Prostate gland (tissue), 2 donors: ENCODE data around the gene RSPH1. TPM values are rescaled to one million over a fixed set of nuclear protein-coding genes. Genes with fewer than 3 reads are reported as not detected.

ENCODE experiments used
- DNase-seq: peaks from one replicate; pipeline ENCODE4 v3.0.0-alpha.2; 2019; ENCODE audit warnings: low spot score
- H3K27ac ChIP-seq, 2 donors: fragments of 200-600 bp; sonication (generic); 2 replicates each; pipeline ENCODE4 v1.5.1; 2017 to 2019
- H3K27me3 ChIP-seq: fragments of 200-600 bp; sonication (generic); replicated peaks from 2 replicates; pipeline ENCODE4 v1.5.1; 2019; ENCODE audit not compliant: insufficient read depth
- H3K36me3 ChIP-seq, 2 donors: fragments of 200-600 bp; sonication (generic); 1 replicate in 1 of 2; 2 replicates in 1 of 2; pipeline versions ENCODE4 v1.5.1 to v1.8.1; 2017 to 2019
- H3K4me1 ChIP-seq: fragments of 200-600 bp; sonication (generic); replicated peaks from 2 replicates; pipeline ENCODE4 v1.5.1; 2019
- H3K4me3 ChIP-seq, 2 donors: fragments of 200-600 bp; sonication (generic); 2 replicates each; pipeline ENCODE4 v1.5.1; 2017 to 2019
- H3K9me3 ChIP-seq: fragments of 200-600 bp; sonication (generic); 2 replicates; pipeline ENCODE4 v1.5.1; 2017
- POLR2A ChIP-seq: fragments of 450-650 bp; IDR thresholded peaks from one replicate; pipeline ENCODE4 v1.6.1; 2016; ENCODE audit warnings: antibody characterized with exemption, mild to moderate bottlenecking
- POLR2AphosphoS5 ChIP-seq: sonication (generic); formaldehyde crosslinking; IDR thresholded peaks from one replicate; pipeline ENCODE4 v1.6.1; 2017; ENCODE audit warnings: antibody characterized with exemption
- WGBS: methylation state at CpG from one replicate; pipeline ENCODE4 v1.1.5; 2018; 5-methylcytosine and 5-hydroxymethylcytosine counted together
- intact Hi-C: fragments of 100-400 bp; cut with DNase I; formaldehyde crosslinking; loops from one replicate; pipeline ENCODE4 v1.14.2; 2022
- total RNA-seq, 2 donors: library from RNA; depleted of rRNA; stranded (reverse); fragments of >200 nt; gene quantifications; one replicate each; pipeline ENCODE4 v1.1.0, GENCODE V29; 2016
- TF ChIP-seq, protein P1 (sequence below), 4 experiments: fragments of 200-600 bp in 2 of 4; fragments of 450-650 bp in 2 of 4; sonication (generic) in 2 of 4; IDR thresholded peaks; 1 replicate in 3 of 4; 2 replicates in 1 of 4; pipeline ENCODE4 v1.5.1; 2016 to 2019; ENCODE audit warnings: antibody characterized with exemption in 4 of 4, mild to moderate bottlenecking in 2 of 4, moderate library complexity in 2 of 4

Gene RSPH1
- total RNA-seq, 2 donors from 2014 or later: 1.6 to 2.6 TPM

DNA sequence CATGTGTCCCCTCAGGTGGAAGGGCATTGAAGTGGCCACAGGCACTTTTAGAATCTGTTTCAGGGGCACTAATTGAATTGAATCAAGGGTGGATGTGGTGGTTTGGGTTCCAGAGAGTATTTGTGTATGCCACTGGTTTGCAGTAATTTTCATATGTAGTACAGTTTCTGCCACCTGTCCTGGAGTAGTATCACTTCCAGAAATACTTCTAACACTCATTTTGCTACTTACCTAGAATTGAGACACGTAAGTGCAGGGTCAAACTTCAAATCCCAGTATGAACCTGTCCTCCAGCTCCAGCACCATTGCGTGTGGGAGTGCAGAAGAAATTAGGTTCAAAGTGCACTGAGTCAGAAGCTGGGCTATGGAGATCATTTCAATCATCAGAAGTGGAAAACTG is 26.8 kb downstream of the RSPH1 start:
- peaks cover 17% of the 10 kb centered on the region for H3K4me1 ChIP-seq
- no peaks in the 10 kb centered on the region for H3K27me3 ChIP-seq
- peak overlapping the region; percentile 58 to 71 for H3K27ac ChIP-seq
- H3K9me3 ChIP-seq: no peaks in the 10 kb centered on the region
- TF ChIP-seq POLR2A (no peak), POLR2AphosphoS5 (no peak)
- TF ChIP-seq, protein P1, sequence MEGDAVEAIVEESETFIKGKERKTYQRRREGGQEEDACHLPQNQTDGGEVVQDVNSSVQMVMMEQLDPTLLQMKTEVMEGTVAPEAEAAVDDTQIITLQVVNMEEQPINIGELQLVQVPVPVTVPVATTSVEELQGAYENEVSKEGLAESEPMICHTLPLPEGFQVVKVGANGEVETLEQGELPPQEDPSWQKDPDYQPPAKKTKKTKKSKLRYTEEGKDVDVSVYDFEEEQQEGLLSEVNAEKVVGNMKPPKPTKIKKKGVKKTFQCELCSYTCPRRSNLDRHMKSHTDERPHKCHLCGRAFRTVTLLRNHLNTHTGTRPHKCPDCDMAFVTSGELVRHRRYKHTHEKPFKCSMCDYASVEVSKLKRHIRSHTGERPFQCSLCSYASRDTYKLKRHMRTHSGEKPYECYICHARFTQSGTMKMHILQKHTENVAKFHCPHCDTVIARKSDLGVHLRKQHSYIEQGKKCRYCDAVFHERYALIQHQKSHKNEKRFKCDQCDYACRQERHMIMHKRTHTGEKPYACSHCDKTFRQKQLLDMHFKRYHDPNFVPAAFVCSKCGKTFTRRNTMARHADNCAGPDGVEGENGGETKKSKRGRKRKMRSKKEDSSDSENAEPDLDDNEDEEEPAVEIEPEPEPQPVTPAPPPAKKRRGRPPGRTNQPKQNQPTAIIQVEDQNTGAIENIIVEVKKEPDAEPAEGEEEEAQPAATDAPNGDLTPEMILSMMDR (IDR thresholded peaks at IDR 0.05): no peak
- intact Hi-C loops: no loop called here
- H3K36me3 ChIP-seq: no peaks in the 10 kb centered on the region
- H3K4me3 ChIP-seq: no peak overlapping the region
- DNase-seq: no peak
- WGBS: 75% methylated on average over 2 of the region's 2 CpGs

DNA sequence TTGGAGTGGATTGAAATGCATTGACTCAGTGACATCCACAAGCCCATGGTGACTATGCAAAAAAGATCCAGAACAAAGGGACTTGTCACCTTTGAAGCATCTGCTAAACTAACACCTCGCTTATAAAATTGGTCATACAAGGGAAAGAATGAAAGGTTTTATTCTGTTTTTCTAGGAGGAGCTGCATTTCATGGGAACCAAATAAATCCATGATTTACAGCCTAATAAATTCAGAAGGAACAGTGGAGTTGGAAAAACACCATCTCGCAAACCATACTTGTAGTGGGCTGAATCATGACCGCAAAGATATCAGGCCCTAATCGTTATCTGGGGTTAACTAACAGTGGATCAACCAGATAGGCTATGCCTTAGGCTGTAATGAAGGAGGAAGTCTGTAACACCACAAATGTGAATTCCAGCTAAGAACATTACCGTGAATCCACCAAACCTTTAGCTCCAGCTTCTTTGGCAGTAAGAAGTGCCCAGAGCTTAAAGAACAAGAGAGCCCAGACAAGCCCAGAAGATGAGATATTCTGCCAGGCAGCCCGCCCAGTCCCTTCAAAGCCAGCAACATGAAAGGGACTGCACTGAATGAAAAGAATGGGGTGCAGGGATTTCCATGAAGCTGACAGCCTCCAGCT is 27.4 kb downstream of the RSPH1 start:
- H3K9me3 ChIP-seq: no peaks in the 10 kb centered on the region
- peak overlapping the region; percentile 58 to 71 for H3K27ac ChIP-seq
- no peaks in the 10 kb centered on the region for H3K27me3 ChIP-seq
- WGBS: 13% methylated on average over 6 of the region's 6 CpGs
- peak; percentile 73 for DNase-seq
- no peaks in the 10 kb centered on the region for H3K36me3 ChIP-seq
- intact Hi-C loops: no loop called here
- H3K4me1 ChIP-seq: peaks cover 15% of the 10 kb centered on the region
- no peak overlapping the region for H3K4me3 ChIP-seq
- no peak for TF ChIP-seq POLR2A
- peak; percentile 93 for TF ChIP-seq POLR2AphosphoS5

DNA sequence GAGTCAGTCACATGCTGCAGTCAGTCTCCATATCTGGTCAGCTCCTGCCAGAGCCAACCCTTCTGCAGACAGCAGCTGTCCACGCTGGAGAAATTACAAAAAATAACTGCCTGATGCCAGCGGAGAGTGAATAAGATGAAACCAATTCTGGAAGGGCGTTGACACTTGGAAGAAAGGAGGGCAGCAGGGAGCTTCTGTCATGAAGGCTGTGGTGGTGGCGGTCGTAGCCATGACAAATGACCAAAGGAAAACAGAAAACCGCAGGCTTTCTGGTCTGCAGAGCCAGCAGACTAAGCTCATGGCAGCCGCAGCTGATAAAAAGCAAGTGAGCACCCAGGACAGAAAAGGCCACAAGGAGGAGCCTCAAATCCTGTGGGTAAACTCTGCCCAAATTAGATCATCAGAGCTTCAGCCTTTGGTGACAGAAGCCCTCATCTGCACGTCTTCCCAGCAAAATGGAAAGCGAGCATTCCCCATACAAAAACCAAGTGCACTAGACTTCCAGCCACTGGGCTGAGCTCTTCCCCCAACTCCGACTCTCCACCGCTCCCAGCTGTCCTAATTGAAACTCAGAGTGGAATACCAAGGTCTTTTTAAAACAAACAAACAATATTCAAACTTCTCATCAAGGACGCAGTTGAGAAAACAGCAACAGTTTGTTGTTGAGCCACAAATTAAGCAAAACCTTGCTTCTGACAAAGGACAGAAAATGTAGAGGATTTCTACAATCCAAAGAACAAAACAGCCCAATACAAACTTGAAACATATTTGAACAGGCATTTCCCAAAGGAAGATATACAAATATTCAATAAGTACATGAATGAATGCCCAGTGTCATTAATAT is 28.7 kb downstream of the RSPH1 start:
- intact Hi-C loops: no loop called here

GRCh38 chr21:42466700-42467099 is 29.3 kb downstream of the RSPH1 start:
- no peak overlapping the region for H3K27ac ChIP-seq
- TF ChIP-seq, protein P1 (IDR thresholded peaks at IDR 0.05): no peak
- TF ChIP-seq POLR2A (no peak), POLR2AphosphoS5 (no peak)

More for the DNA sequence above, 28.7 kb downstream of the RSPH1 start:
- WGBS: 74% methylated on average over 12 of the region's 12 CpGs
- DNase-seq: peak; percentile 29
- Histone ChIP-seq H3K4me3 (no peak overlapping the region), H3K27ac (peak overlapping the region in 1 of 2 donors; percentile 71), H3K27me3 (no peaks in the 10 kb centered on the region), H3K4me1 (peaks cover 15% of the 10 kb centered on the region), H3K36me3 (no peaks in the 10 kb centered on the region), H3K9me3 (no peaks in the 10 kb centered on the region)
- TF ChIP-seq POLR2AphosphoS5 (peak; percentile 37), POLR2A (no peak)
- TF ChIP-seq, protein P1 (IDR thresholded peaks at IDR 0.05): peak in 3 of 4 experiments; percentile 23 to 45 (median 30)

DNA sequence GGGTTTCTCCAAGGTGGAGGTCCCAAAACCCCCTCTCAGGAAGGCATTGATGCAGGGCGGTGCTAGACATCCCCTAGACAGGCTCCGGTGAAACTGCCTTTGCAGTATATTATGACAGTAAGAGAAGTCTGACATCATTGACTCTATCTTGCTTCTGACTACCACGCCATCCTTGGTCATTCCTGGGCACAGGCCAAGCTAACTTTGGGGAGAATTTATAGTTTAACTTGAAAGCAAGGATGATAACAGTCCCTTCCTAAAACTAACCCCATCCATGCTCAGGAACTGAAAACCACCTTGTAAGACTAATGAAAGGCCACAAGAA is 30.3 kb downstream of the RSPH1 start:
- 87% methylated on average over 3 of the region's 3 CpGs for WGBS
- Histone ChIP-seq H3K27me3 (no peaks in the 10 kb centered on the region), H3K27ac (no peak overlapping the region), H3K36me3 (no peaks in the 10 kb centered on the region), H3K4me1 (peaks cover 15% of the 10 kb centered on the region), H3K4me3 (no peak overlapping the region), H3K9me3 (no peaks in the 10 kb centered on the region)
- DNase-seq: no peak
- TF ChIP-seq POLR2AphosphoS5 (no peak), POLR2A (no peak)
- TF ChIP-seq, protein P1 (IDR thresholded peaks at IDR 0.05): no peak
- intact Hi-C loops: no loop called here

More at GRCh38 chr21:42466700-42467099, 29.3 kb downstream of the RSPH1 start:
- no peak for DNase-seq
- Histone ChIP-seq H3K4me3 (no peak overlapping the region), H3K9me3 (no peaks in the 10 kb centered on the region), H3K27me3 (no peaks in the 10 kb centered on the region), H3K4me1 (peaks cover 15% of the 10 kb centered on the region), H3K36me3 (no peaks in the 10 kb centered on the region)
- 95% methylated on average over 10 of the region's 10 CpGs for WGBS
- intact Hi-C loops: no loop called here
